Measurements from ENCODE around the gene TRABD.

DNA sequence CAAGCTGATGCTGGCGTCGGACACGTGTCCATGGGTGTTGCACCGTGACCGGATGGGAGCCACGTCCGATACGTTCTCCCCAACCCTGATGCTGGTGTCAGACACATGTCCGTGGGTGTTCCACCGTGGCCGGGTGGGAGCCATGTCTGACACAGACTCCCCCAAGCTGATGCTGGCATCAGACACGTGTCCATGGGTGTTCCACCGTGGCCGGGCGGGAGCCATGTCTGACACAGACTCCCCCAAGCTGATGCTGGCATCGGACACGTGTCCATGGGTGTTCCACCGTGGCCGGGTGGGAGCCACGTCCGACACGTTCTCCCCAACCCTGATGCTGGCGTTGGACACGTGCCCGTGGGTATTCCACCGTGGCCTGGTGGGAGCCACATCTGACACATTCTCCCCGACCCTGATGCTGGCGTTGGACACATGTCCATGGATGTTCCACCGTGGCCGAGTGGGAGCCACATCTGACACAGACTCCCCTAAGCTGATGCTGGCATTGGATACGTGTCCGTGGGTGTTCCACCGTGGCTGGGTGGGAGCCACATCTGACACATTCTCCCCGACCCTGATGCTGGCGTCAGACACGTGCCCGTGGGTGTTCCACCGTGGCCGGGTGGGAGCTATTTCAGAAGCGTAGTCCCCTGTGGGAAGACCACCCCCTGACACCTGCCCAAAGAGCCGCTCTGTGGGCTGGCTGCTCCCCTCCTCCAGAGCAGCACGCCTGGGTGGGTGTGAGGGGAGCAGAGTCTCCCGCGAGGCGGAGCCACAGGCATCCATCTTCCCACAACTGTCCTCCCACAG lies 35.1 kb downstream of the TRABD start:
- TF ChIP-seq, protein P1, sequence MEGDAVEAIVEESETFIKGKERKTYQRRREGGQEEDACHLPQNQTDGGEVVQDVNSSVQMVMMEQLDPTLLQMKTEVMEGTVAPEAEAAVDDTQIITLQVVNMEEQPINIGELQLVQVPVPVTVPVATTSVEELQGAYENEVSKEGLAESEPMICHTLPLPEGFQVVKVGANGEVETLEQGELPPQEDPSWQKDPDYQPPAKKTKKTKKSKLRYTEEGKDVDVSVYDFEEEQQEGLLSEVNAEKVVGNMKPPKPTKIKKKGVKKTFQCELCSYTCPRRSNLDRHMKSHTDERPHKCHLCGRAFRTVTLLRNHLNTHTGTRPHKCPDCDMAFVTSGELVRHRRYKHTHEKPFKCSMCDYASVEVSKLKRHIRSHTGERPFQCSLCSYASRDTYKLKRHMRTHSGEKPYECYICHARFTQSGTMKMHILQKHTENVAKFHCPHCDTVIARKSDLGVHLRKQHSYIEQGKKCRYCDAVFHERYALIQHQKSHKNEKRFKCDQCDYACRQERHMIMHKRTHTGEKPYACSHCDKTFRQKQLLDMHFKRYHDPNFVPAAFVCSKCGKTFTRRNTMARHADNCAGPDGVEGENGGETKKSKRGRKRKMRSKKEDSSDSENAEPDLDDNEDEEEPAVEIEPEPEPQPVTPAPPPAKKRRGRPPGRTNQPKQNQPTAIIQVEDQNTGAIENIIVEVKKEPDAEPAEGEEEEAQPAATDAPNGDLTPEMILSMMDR (IDR thresholded peaks at IDR 0.05; ENCODE audit: poor library complexity, severe bottlenecking) = no peak
- TF ChIP-seq POLR2AphosphoS5 (IDR thresholded peaks at IDR 0.05) = no peak
- no peak for TF ChIP-seq REST (IDR thresholded peaks at IDR 0.05; ENCODE audit: borderline replicate concordance)

Data from neural cell (in vitro differentiated cells).